Measurements from ENCODE around the gene ELK4.

ELK4 gene

GRCh38 chr1:205631010-205631767 lies 622 bp downstream of the ELK4 start:
- in situ Hi-C loops (cut with MboI; ENCODE audit: low sequenced_read_pairs), result no loop called here

DNA sequence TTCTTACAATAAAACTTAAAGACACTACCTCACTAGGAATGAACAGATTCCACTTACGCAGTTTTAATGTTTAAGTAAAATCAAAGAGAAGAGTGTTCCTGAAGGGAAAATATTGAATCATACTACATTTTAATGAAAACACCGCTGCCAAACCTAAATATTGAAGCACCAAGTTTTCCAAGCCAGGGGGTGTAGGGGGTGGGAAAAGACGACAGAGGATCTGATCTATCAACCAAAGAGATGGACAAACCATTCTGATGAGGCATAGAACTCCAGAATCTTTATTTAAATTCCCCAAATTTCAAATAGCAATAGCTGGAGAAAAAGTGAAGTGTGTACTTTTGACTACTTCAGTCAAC lies 1.2 kb downstream of the ELK4 start:
- in situ Hi-C loops (cut with MboI; ENCODE audit: low sequenced_read_pairs), result no loop called here

DNA sequence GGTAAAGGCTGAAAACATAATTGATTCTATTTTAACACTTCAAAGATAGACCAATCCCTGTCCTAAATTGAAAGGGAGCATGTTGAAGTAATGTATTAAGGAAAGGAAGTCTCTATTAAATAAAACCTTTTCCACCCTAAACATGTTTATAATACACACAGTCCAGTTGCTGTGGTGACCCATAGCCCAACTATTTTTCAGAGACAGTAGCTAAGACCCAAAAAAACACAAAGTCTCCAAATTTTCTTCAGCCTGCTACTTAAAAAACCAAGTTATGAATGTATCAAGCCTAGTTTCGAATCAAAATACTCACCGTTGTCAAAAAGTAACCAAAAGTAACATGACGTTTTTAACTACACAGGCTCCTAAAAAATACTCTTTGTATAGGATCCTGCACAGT lies 1.6 kb downstream of the ELK4 start:
- in situ Hi-C loops (cut with MboI; ENCODE audit: low sequenced_read_pairs), result no loop called here

GRCh38 chr1:205629751-205630150 lies 2.1 kb downstream of the ELK4 start:
- in situ Hi-C loops (cut with MboI; ENCODE audit: low sequenced_read_pairs), result no loop called here

GRCh38 chr1:205627956-205628355 lies 3.9 kb downstream of the ELK4 start:
- in situ Hi-C loops (cut with MboI; ENCODE audit: low sequenced_read_pairs), result no loop called here

DNA sequence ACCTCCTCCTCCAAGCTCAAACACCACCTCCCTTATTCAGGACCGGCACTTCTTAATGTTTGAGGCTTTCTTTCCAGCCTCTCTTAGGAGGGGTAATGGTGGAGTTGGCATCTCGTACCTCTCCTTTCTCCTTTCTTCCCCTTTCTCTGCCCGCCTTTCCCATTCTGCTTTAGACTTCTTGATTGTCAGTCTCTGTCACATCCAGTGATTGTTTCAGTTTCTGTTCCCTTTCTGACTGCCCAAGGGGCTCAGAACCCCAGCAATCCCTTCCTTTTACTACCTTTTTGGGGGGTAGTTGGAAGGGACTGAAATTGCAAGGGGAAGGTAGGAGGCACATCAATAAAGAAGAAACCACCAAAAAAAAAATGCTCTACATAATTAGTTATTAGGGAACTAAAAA lies 5.6 kb downstream of the ELK4 start:
- in situ Hi-C loops (cut with MboI; ENCODE audit: low sequenced_read_pairs), result no loop called here

DNA sequence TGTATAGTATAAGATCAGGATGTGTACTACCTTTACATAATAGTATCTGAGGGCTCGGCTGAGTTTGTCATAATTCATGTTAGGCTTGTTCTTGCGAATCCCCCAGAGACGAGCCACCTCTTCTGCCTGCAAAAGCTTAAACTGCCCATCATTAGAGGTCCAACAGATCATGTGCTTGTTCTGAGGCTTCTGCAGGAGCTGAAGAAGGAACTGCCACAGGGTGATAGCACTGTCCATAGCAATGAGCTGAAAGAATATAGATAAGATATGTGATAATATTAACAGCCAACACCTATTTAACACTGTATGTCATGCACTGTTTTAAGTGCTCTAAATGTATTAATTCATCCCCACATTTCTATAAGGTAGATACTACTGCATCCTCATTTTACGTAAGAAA lies 8.2 kb downstream of the ELK4 start:
- in situ Hi-C loops (cut with MboI; ENCODE audit: low sequenced_read_pairs), result no loop called here

DNA sequence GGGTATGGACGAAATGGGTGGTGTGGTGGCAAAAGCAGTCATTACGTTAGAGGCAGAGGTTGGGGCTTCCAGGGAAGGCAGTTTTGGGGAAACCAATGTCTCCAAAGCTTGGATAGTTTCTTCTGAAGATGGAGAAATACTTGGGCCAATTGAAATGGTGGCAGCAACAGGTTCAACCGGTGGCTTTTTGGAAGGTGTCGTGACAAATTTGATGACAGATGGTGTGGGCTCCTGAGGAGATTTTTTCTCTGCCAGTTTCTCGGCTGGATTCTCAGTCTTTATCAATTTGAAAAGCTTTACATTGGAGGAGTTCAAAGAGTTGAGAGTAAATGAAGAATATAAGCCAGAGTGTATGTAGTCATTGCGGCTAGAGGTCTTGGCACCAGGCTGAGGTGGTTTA lies 11.5 kb downstream of the ELK4 start:
- in situ Hi-C loops (cut with MboI; ENCODE audit: low sequenced_read_pairs), result no loop called here

- in situ Hi-C loops (cut with MboI; ENCODE audit: low sequenced_read_pairs), result no loop called here
These were observed 12.4 kb downstream of the ELK4 start for GRCh38 chr1:205619376-205619775.

DNA sequence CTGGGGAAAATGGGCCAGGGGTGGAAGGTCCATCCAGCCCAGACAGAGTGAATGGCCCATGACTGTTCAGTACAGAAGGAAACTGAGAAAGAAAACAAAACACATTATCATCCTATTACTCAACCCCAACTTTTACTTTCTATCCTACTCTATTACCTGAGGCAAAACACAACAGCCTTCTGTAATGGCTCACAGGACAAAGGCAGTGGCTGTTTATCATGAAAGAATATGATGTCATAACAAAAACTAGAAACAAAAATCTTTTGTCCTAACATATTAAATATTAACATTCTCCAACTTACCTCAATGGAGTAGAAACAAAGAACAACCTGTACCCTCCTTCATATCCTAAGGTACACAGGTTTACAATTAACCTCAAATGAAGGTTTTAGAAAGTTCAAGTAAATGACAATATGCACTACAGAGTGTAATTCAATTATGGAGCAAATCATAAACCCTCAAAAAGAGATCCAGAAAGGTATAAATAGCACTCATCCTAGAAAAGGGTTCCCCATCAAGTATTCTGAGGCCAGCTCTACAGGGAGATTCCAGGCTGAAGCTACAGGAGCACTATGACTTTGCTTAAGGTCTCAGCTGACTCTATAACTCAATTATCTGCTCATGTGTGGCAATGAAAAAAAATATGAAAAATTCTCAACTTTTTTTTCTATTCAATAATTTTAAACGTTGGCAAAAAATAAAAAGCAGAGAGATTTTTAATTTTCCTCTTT lies 15.1 kb downstream of the ELK4 start:
- in situ Hi-C loops (cut with MboI; ENCODE audit: low sequenced_read_pairs), result no loop called here

DNA sequence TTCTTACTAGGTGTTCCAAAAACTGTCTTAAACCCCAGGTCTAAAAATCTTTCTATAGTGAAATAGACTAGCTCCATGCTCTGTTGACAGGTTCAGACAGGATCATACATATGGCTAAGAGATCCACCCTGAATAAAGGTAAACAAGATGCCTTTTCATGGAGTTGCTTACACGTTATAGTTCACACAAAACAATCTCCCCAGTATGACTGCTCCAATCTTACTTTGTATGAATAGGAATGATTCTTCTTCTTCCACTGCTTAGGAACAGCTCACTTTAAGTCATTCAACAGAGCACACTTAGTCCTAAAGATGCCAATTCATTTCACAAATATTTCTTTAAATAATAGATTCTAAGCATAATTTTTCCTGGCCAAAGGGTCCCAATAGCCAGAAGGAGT lies 16.0 kb downstream of the ELK4 start:
- in situ Hi-C loops (cut with MboI; ENCODE audit: low sequenced_read_pairs), result no loop called here

GRCh38 chr1:205613854-205614412 lies 17.9 kb downstream of the ELK4 start:
- in situ Hi-C loops (cut with MboI; ENCODE audit: low sequenced_read_pairs), result no loop called here

GRCh38 chr1:205612556-205612955 lies 19.3 kb downstream of the ELK4 start:
- in situ Hi-C loops (cut with MboI; ENCODE audit: low sequenced_read_pairs), result no loop called here

GRCh38 chr1:205612104-205612503 lies 19.7 kb downstream of the ELK4 start:
- in situ Hi-C loops (cut with MboI; ENCODE audit: low sequenced_read_pairs), result no loop called here

- in situ Hi-C loops (cut with MboI; ENCODE audit: low sequenced_read_pairs), result no loop called here
These were observed 20.8 kb downstream of the ELK4 start for GRCh38 chr1:205610901-205611466.

- in situ Hi-C loops (cut with MboI; ENCODE audit: low sequenced_read_pairs), result no loop called here
These were observed 21.8 kb downstream of the ELK4 start for GRCh38 chr1:205610036-205610435.

GRCh38 chr1:205604825-205605505 lies 26.8 kb downstream of the ELK4 start:
- in situ Hi-C loops (cut with MboI; ENCODE audit: low sequenced_read_pairs), result no loop called here

GRCh38 chr1:205604059-205604458 lies 27.8 kb downstream of the ELK4 start:
- in situ Hi-C loops (cut with MboI; ENCODE audit: low sequenced_read_pairs), result no loop called here

- in situ Hi-C loops (cut with MboI; ENCODE audit: low sequenced_read_pairs), result no loop called here
These were observed 30.6 kb downstream of the ELK4 start for GRCh38 chr1:205601205-205601604.

GRCh38 chr1:205600085-205600484 lies 31.7 kb downstream of the ELK4 start:
- in situ Hi-C loops (cut with MboI; ENCODE audit: low sequenced_read_pairs), result no loop called here

- in situ Hi-C loops (cut with MboI; ENCODE audit: low sequenced_read_pairs), result loop anchor here (10.0 kb wide), 1 partner anchor 115 kb away; no protein-coding TSS in a partner anchor
These were observed 32.2 kb downstream of the ELK4 start for GRCh38 chr1:205599669-205600042.

All from HL-60/S4 (cell line).